HEK293 (cell line): ENCODE measurements around the gene ZNF319.

Experiments
- CTCF ChIA-PET: fragments of 350-600 bp; formaldehyde crosslinking; extraction: SDS; loops from one replicate; lab custom pipeline; 2021; ENCODE audit warnings: antibody characterized with exemption; lab: Yijun Ruan, JAX
- POLR2A ChIA-PET: fragments of 300-600 bp; formaldehyde crosslinking; extraction: SDS; loops from one replicate; lab custom pipeline; 2020; ENCODE audit warnings: antibody characterized with exemption, inconsistent platforms; lab: Yijun Ruan, JAX
- H3K27ac ChIP-seq: fragments of 200-500 bp; sonication (Bioruptor generic); 2 replicates; pipeline ENCODE4 v1.5.1; 2014; ENCODE audit warnings: low read depth, low read length, control low read depth, inconsistent platforms; ENCODE audit errors: extremely low read depth
- H3K36me3 ChIP-seq, 2 experiments: fragments of 200-500 bp in 1 of 2; sonication (Bioruptor generic) in 1 of 2; 1 replicate in 1 of 2; 2 replicates in 1 of 2; pipeline ENCODE4 v1.5.1; 2014 to 2017; ENCODE audit warnings: inconsistent platforms in 2 of 2, low read length in 2 of 2; ENCODE audit not compliant: control insufficient read depth in 2 of 2, insufficient read depth in 1 of 2
- H3K4me1 ChIP-seq: fragments of 200-500 bp; sonication (Bioruptor generic); 2 replicates; pipeline ENCODE4 v1.5.1; 2014; ENCODE audit warnings: mild to moderate bottlenecking, low read length, inconsistent platforms; ENCODE audit not compliant: control insufficient read depth, insufficient read depth
- H3K4me3 ChIP-seq: 2 replicates; pipeline ENCODE4 v1.5.1; 2011; ENCODE audit warnings: low read depth, mild to moderate bottlenecking, control low read depth, low read length, moderate library complexity
- H3K9me3 ChIP-seq: fragments of 200-500 bp; sonication (Bioruptor generic); 2 replicates; pipeline ENCODE4 v1.5.1; 2014; ENCODE audit warnings: low read depth, low read length, inconsistent platforms; ENCODE audit not compliant: control insufficient read depth, insufficient read depth
- FEZF1 ChIP-seq: fragments of 450-650 bp; formaldehyde crosslinking; IDR thresholded peaks from 2 replicates; pipeline ENCODE4 v1.5.1; 2016; ENCODE audit warnings: missing biosample characterization, missing genetic modification characterization
- IKZF3 ChIP-seq: fragments of 450-650 bp; IDR thresholded peaks from 2 replicates; pipeline ENCODE4 v1.5.0; 2018; ENCODE audit warnings: missing biosample characterization, mild to moderate bottlenecking, missing genetic modification characterization, moderate library complexity
- KLF1 ChIP-seq: fragments of 450-650 bp; formaldehyde crosslinking; IDR thresholded peaks from 2 replicates; pipeline ENCODE4 v1.5.1; 2016; ENCODE audit warnings: missing biosample characterization, missing genetic modification characterization
- PRDM1 ChIP-seq: fragments of 450-650 bp; formaldehyde crosslinking; IDR thresholded peaks from 2 replicates; pipeline ENCODE4; 2016; ENCODE audit warnings: missing biosample characterization, missing genetic modification characterization
- WT1 ChIP-seq: fragments of 450-650 bp; formaldehyde crosslinking; IDR thresholded peaks from 2 replicates; pipeline ENCODE4 v1.5.1; 2016; ENCODE audit warnings: missing biosample characterization, missing genetic modification characterization
- ZBTB10 ChIP-seq: fragments of 450-650 bp; formaldehyde crosslinking; IDR thresholded peaks from 2 replicates; pipeline ENCODE4 v1.5.1; 2016; ENCODE audit warnings: missing biosample characterization, missing genetic modification characterization
- ZFP69B ChIP-seq: fragments of 450-650 bp; formaldehyde crosslinking; IDR thresholded peaks from 2 replicates; pipeline ENCODE4 v1.5.1; 2016; ENCODE audit warnings: missing biosample characterization, missing genetic modification characterization
- ZNF114 ChIP-seq: fragments of 450-650 bp; formaldehyde crosslinking; IDR thresholded peaks from 2 replicates; pipeline ENCODE4 v1.5.0; 2017; ENCODE audit warnings: missing biosample characterization, missing genetic modification characterization
- ZNF121 ChIP-seq: fragments of 450-650 bp; formaldehyde crosslinking; IDR thresholded peaks from 2 replicates; pipeline ENCODE4 v1.5.1; 2016; ENCODE audit warnings: missing biosample characterization, missing genetic modification characterization
- ZNF202 ChIP-seq: fragments of 450-650 bp; formaldehyde crosslinking; IDR thresholded peaks from 2 replicates; pipeline ENCODE4 v1.5.1; 2016; ENCODE audit warnings: missing biosample characterization, missing genetic modification characterization, borderline replicate concordance
- ZNF292 ChIP-seq: fragments of 450-650 bp; formaldehyde crosslinking; IDR thresholded peaks from 2 replicates; pipeline ENCODE4 v1.5.1; 2016; ENCODE audit warnings: low read depth, missing biosample characterization, missing genetic modification characterization, borderline replicate concordance
- ZNF37A ChIP-seq: fragments of 450-650 bp; IDR thresholded peaks from 2 replicates; pipeline ENCODE4 v1.5.1; 2018; ENCODE audit warnings: missing biosample characterization, missing genetic modification characterization
- ZNF394 ChIP-seq: fragments of 450-650 bp; formaldehyde crosslinking; IDR thresholded peaks from 2 replicates; pipeline ENCODE4 v1.5.1; 2016; ENCODE audit warnings: missing biosample characterization, missing genetic modification characterization, mild to moderate bottlenecking, moderate library complexity, borderline replicate concordance
- ZNF404 ChIP-seq: fragments of 450-650 bp; formaldehyde crosslinking; IDR thresholded peaks from 2 replicates; pipeline ENCODE4 v1.5.1; 2017; ENCODE audit warnings: missing biosample characterization, missing genetic modification characterization
- ZNF48 ChIP-seq: fragments of 450-650 bp; formaldehyde crosslinking; IDR thresholded peaks from 2 replicates; pipeline ENCODE4 v1.5.1; 2016; ENCODE audit warnings: missing biosample characterization, missing genetic modification characterization
- ZNF521 ChIP-seq: fragments of 450-650 bp; formaldehyde crosslinking; IDR thresholded peaks from 2 replicates; pipeline ENCODE4 v1.5.1; 2017; ENCODE audit warnings: missing biosample characterization, mild to moderate bottlenecking, missing genetic modification characterization
- ZNF623 ChIP-seq: fragments of 450-650 bp; formaldehyde crosslinking; IDR thresholded peaks from 2 replicates; pipeline ENCODE4 v1.5.1; 2016; ENCODE audit warnings: missing biosample characterization, missing genetic modification characterization
- ZNF670 ChIP-seq: fragments of 450-650 bp; formaldehyde crosslinking; IDR thresholded peaks from 2 replicates; pipeline ENCODE4 v1.5.1; 2016; ENCODE audit warnings: missing biosample characterization, missing genetic modification characterization, low read depth
- ZNF792 ChIP-seq: fragments of 450-650 bp; formaldehyde crosslinking; IDR thresholded peaks from 2 replicates; pipeline ENCODE4 v1.5.1; 2016; ENCODE audit warnings: missing biosample characterization, missing genetic modification characterization
- ZNF837 ChIP-seq: fragments of 450-650 bp; formaldehyde crosslinking; IDR thresholded peaks from 2 replicates; pipeline ENCODE4 v1.5.1; 2016; ENCODE audit warnings: missing biosample characterization, missing genetic modification characterization

ZNF319 gene

DNA sequence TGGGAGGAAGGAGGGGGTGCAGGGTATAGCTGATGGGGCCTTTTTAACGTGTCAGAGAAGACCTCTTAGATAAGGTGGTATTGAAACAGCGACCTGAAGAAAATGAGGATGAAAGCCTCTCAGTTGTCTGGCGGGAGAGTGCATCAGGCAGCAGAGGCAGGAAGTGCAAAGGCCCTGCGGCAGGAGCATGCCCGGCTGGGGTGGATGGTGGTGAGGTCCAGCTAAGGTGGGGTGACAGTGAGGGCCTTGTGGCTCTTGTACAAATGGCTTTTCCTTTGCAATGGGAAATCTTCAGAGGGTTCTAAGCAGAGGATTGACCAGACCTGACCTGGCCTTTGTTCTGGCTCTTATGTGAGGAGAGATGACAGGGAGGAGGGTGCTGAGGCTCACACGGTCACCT is 36.5 kb upstream of the ZNF319 start:
- Histone ChIP-seq H3K4me1 (no peaks in the 10 kb centered on the region), H3K9me3 (no peaks in the 10 kb centered on the region), H3K4me3 (no peak overlapping the region), H3K27ac (no peak overlapping the region), H3K36me3 (peaks cover 0 to 24% of the 10 kb centered on the region in 2 experiments; a peak in 1 of 3 replicates)
- TF ChIP-seq ZNF37A (no peak), ZNF623 (tag by site-specific recombination) (peak; percentile 91)
- POLR2A ChIA-PET: no interaction called here
- CTCF ChIA-PET: no interaction called here

GRCh38 chr16:58035356-58036170 is 35.1 kb upstream of the ZNF319 start:
- peaks cover 0 to 19% of the 10 kb centered on the region in 2 experiments; a peak in 1 of 3 replicates for H3K36me3 ChIP-seq
- POLR2A ChIA-PET: no interaction called here
- TF ChIP-seq ZNF121: no peak
- TF ChIP-seq ZNF202 (tag by site-specific recombination): no peak
- no peak for TF ChIP-seq FEZF1 (tag by site-specific recombination)
- no peak for TF ChIP-seq ZNF48 (tag by site-specific recombination)
- TF ChIP-seq ZFP69B (tag by site-specific recombination): no peak
- no peak for TF ChIP-seq ZNF837 (tag by site-specific recombination)
- TF ChIP-seq, all 188 proteins: peak for 0
- H3K9me3 ChIP-seq: no peaks in the 10 kb centered on the region
- H3K27ac ChIP-seq: no peak overlapping the region
- no peaks in the 10 kb centered on the region for H3K4me1 ChIP-seq
- H3K4me3 ChIP-seq: no peak overlapping the region
- CTCF ChIA-PET: interaction anchor here (0.7 kb wide), 1 partner anchor 11 kb away, joined by 3 read pairs; no protein-coding TSS in a partner anchor

DNA sequence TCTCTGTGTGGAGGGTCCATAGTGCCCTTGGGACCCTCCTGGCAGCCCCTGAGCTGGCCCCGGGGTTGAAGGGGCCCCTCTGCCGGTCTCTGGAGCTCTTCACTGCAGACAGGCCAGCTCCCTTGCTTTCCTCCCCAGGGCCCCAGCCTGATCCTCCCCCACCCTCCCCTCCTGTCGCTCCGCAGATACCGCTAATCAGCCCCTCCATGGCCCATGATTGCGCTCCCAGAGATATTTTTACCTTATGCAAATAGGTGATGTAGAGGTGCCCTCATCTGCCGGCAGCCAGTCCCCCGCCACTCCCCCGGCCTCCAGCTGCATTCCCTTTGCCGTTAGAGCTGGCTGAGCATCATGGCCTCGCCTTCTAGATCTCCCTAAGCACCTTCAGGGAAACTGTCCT is 34.3 kb upstream of the ZNF319 start:
- Histone ChIP-seq H3K4me1 (no peaks in the 10 kb centered on the region), H3K4me3 (no peak overlapping the region), H3K36me3 (peaks cover 0 to 11% of the 10 kb centered on the region in 2 experiments; a peak in 1 of 3 replicates), H3K27ac (no peak overlapping the region), H3K9me3 (no peaks in the 10 kb centered on the region)
- ChIA-PET CTCF (interaction anchor here (0.5 kb wide), 1 partner anchor 71 kb away, joined by 4 read pairs; no protein-coding TSS in a partner anchor), POLR2A (no interaction called here)
- no peak for TF ChIP-seq ZNF792
- TF ChIP-seq PRDM1 (tag by site-specific recombination): no peak
- no peak for TF ChIP-seq ZNF114
- no peak for TF ChIP-seq ZNF394 (tag by site-specific recombination)
- TF ChIP-seq ZNF521 (tag by site-specific recombination): no peak
- TF ChIP-seq ZNF670 (tag by site-specific recombination): no peak
- TF ChIP-seq WT1 (tag by site-specific recombination): no peak
- no peak for TF ChIP-seq IKZF3 (tag by site-specific recombination)
- no peak for TF ChIP-seq ZNF404 (tag by site-specific recombination)
- TF ChIP-seq ZNF37A: no peak
- TF ChIP-seq ZNF292 (tag by site-specific recombination): no peak
- no peak for TF ChIP-seq ZBTB10 (tag by site-specific recombination)
- no peak for TF ChIP-seq KLF1
